ENCODE results near the gene PLD1. TPM values are rescaled to one million over a fixed set of nuclear protein-coding genes. Genes with fewer than 3 reads are reported as not detected.

Gene PLD1
- total and polyA plus RNA-seq, 11 donors = 12.3 to 106 (median 61.0) TPM

DNA sequence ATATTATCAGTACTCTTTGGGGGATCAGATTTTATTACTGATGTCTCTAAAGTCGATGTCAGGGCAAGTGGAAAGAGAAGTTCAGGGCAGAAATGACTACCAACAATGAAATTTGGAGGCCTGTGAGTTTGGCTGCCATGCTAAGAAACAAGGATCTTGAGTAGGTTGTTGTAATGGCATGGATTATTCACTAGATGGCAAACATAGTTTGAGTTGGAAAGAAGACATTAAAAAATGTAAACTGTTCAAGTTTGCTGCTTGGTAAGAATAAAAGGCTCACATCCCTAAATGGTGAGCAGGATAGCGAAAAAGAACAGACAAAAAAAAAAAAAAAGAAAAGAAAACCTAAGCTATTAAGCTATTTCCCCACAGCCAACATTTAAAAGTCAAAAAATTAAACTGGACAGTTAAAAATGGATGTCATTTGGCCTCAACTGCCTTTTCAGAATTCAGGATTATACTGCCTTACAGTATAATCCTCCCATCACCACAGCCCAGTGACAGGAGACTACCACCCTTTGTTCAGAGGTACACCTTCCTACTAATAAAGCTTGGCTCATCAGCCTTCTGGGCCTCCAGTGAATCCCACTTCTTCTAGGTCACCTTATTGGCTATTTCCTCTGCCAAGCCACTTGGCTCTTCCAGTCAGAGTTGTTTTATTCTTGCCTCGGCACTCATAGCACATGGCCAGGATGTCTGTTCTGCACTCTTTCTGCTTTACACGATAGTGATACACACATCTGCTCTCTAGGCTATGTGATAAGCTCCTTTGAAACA is 163.7 kb downstream of the PLD1 start:
- Histone ChIP-seq H3K4me1 (peaks cover 0 to 57% (median 22%) of the 10 kb centered on the region in 12 donors), H3K4me3 (no peak overlapping the region), H3K27me3 (no peaks in the 10 kb centered on the region), H3K27ac (peak overlapping the region in 11 of 12 donors; percentile 10 to 84 (median 57)), H3K9me3 (no peaks in the 10 kb centered on the region), H3K36me3 (peaks cover 0 to 12% (median 4%) of the 10 kb centered on the region in 9 donors)
- TF ChIP-seq, protein P1, sequence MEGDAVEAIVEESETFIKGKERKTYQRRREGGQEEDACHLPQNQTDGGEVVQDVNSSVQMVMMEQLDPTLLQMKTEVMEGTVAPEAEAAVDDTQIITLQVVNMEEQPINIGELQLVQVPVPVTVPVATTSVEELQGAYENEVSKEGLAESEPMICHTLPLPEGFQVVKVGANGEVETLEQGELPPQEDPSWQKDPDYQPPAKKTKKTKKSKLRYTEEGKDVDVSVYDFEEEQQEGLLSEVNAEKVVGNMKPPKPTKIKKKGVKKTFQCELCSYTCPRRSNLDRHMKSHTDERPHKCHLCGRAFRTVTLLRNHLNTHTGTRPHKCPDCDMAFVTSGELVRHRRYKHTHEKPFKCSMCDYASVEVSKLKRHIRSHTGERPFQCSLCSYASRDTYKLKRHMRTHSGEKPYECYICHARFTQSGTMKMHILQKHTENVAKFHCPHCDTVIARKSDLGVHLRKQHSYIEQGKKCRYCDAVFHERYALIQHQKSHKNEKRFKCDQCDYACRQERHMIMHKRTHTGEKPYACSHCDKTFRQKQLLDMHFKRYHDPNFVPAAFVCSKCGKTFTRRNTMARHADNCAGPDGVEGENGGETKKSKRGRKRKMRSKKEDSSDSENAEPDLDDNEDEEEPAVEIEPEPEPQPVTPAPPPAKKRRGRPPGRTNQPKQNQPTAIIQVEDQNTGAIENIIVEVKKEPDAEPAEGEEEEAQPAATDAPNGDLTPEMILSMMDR (IDR thresholded peaks at IDR 0.05) = peak; percentile 50 to 74 (median 60)
- TF ChIP-seq POLR2A (IDR thresholded peaks at IDR 0.05) = no peak
- intact Hi-C loops (cut with DNase I) = loop anchor here (1.0 to 10.0 kb wide), 15 partner anchors 121 to 698 kb away; partner anchors contain the start of gene FNDC3B (in 1 of the 10)
- ATAC-seq = peak; percentile 62 to 91 (median 86)
- 21 to 30% (median 25%) methylated on average over 4 of the region's 4 CpGs for WGBS, 4 donors
- DNase-seq = peak in 4 of 5 donors; percentile 34 to 56 (median 48)

GRCh38 chr3:171644681-171645080 is 165.6 kb downstream of the PLD1 start:
- TF ChIP-seq, protein P1 (IDR thresholded peaks at IDR 0.05) = no peak
- no peak for TF ChIP-seq POLR2A (IDR thresholded peaks at IDR 0.05)
- WGBS, 4 donors = 48 to 73% (median 61%) methylated on average over 8 of the region's 8 CpGs
- Histone ChIP-seq H3K9me3 (no peaks in the 10 kb centered on the region), H3K4me1 (peaks cover 0 to 60% (median 28%) of the 10 kb centered on the region in 12 donors), H3K27me3 (no peaks in the 10 kb centered on the region), H3K4me3 (no peak overlapping the region), H3K36me3 (peaks cover 0 to 18% (median 8%) of the 10 kb centered on the region in 9 donors), H3K27ac (peak overlapping the region in 11 of 12 donors; percentile 11 to 72 (median 53))
- ATAC-seq (peak in 2 of 4 donors; percentile 35 to 47), DNase-seq (no peak)
- intact Hi-C loops (cut with DNase I) = loop anchor here (5.0 to 10.0 kb wide), 13 partner anchors 108 to 700 kb away; partner anchors contain the start of gene FNDC3B (in 1 of the 10)

GRCh38 chr3:171643681-171644080 is 166.6 kb downstream of the PLD1 start:
- H3K27ac ChIP-seq = peak overlapping the region in 10 of 12 donors; percentile 15 to 72 (median 59)
- peaks cover 0 to 54% (median 25%) of the 10 kb centered on the region in 12 donors for H3K4me1 ChIP-seq
- DNase-seq = no peak
- H3K36me3 ChIP-seq = peaks cover 0 to 19% (median 11%) of the 10 kb centered on the region in 9 donors
- no peak overlapping the region for H3K4me3 ChIP-seq
- H3K9me3 ChIP-seq = no peaks in the 10 kb centered on the region
- no peak for TF ChIP-seq POLR2A (IDR thresholded peaks at IDR 0.05)
- TF ChIP-seq, protein P1 (IDR thresholded peaks at IDR 0.05) = no peak
- ATAC-seq = no peak
- H3K27me3 ChIP-seq = no peaks in the 10 kb centered on the region
- WGBS, 4 donors = 61 to 74% (median 64%) methylated on average over 4 of the region's 4 CpGs
- intact Hi-C loops (cut with DNase I) = loop anchor here in 6 of 10 donors (5.0 to 10.0 kb wide), 5 partner anchors 109 to 701 kb away; no protein-coding TSS in a partner anchor

GRCh38 chr3:171643033-171643432 is 167.2 kb downstream of the PLD1 start:
- Histone ChIP-seq H3K36me3 (peaks cover 0 to 25% (median 18%) of the 10 kb centered on the region in 9 donors), H3K27ac (peak overlapping the region in 10 of 12 donors; percentile 15 to 72 (median 59)), H3K4me1 (peaks cover 0 to 54% (median 25%) of the 10 kb centered on the region in 12 donors), H3K9me3 (no peaks in the 10 kb centered on the region), H3K27me3 (no peaks in the 10 kb centered on the region), H3K4me3 (no peak overlapping the region)
- TF ChIP-seq, protein P1 (IDR thresholded peaks at IDR 0.05) = no peak
- no peak for TF ChIP-seq POLR2A (IDR thresholded peaks at IDR 0.05)
- ATAC-seq (no peak), DNase-seq (no peak)
- intact Hi-C loops (cut with DNase I) = loop anchor here in 6 of 10 donors (5.0 to 10.0 kb wide), 5 partner anchors 109 to 702 kb away; no protein-coding TSS in a partner anchor
- WGBS, 4 donors = 21 to 29% (median 27%) methylated on average over 2 of the region's 2 CpGs

Data from heart left ventricle (tissue), 16 donors.